NOMO-1 treated with DMSO at 0.1 percent for 48 hours (cell line): Measurements from ENCODE around the gene GIMAP5.

Experiments
- DNase-seq: peaks from one replicate; lab custom pipeline; 2025; ENCODE audit not compliant: unreplicated experiment; lab: John Stamatoyannopoulos, UW

GIMAP5 gene

DNA sequence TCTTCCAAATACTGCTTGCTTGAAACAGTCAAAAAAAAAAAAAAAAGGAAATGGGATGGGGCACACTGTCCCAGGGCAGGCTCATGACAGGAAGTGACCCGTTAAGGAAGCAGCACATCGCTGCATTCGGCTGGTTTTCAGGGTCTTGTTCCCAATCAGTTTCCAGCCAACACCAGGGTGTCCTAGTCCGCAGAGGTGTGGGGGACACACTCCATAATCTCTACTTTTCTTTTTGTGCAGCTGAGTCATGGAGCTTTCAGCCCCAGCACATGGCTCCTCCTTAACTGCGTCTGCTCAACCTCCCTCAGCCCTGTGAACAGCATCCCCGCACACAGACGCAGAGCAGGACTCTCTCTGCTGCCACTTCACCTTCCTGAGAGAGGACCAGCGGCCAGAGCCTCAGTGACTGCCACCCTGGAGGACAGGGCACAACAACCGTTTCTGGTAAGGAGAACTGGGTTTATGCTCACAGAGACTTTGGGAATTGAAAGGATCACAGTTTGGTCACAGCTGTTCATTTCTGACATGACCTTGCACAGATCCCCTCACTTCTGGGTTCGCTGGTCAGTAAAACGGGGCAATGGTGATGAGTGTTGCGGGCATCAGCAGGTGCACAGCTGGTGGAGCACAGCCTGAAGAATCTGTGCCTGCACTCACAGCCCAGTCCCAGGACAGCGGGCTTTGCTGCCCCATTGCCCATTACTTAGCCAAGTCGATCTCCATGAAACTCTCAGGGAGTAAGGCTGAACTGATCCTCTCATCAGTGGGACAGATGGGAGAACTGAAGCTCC, at the start of gene GIMAP5:
TSS of gene GIMAP5 (plus strand) at position 154 of the 791 bp plus-strand sequence. CDS start 3,467 bp downstream, outside the sequence.
- no peak for DNase-seq

DNA sequence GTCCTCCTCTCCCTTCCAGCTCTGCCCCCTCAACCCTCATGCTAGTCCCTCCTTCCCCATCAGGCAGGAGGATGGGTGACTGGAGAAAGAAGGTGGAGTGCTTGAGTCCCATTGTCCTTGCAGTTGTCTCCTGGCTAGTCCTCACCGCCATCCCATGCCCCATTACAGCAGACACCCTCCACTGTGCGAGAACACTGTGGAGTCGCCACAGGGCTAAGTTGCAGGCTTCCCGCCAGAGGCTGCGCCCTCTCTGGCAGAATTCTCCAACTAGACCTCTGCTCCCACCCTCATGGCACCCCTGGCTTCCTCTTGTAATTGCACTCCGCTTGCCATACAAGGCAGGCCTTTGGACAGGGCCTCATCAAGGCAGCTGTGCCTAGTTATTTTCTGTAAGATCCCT, 48.6 kb upstream of the GIMAP5 start:
- no peak for DNase-seq

- DNase-seq = no peak
Observed at GRCh38 chr7:150695654-150696053, 41.6 kb upstream of the GIMAP5 start.

GRCh38 chr7:150703209-150703608, 34.0 kb upstream of the GIMAP5 start:
- no peak for DNase-seq

DNA sequence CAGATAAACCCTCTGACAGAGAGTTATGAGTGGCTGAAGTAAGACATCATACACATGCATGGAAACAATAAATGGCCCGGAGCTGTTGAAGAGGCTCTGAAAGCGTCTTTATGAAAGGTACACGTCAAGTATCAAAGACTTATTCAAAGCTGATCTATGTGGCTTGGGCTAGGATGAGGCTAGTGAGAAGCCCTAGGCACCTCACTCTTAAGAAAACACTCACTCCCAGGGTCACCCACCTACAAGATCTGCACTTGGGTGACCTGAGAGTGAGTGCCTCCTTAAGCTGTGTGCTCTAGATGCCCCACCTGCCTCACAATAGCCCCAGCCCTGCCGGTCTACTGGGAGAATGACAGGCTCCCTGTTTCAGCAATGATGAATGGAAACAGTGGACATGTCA, 21.9 kb upstream of the GIMAP5 start:
- DNase-seq = no peak

- DNase-seq = no peak
Observed at GRCh38 chr7:150715738-150716137, 21.5 kb upstream of the GIMAP5 start.

- peak; percentile 56 for DNase-seq
Observed at GRCh38 chr7:150716368-150716767, 20.9 kb upstream of the GIMAP5 start, which contains the start of gene GIMAP1. Gene GIMAP1, plus strand, starts transcription at chr7:150716613. Its CDS starts 2,435 bp downstream, at chr7:150719048.

- no peak for DNase-seq
Observed at GRCh38 chr7:150716939-150717338, 20.3 kb upstream of the GIMAP5 start.

DNA sequence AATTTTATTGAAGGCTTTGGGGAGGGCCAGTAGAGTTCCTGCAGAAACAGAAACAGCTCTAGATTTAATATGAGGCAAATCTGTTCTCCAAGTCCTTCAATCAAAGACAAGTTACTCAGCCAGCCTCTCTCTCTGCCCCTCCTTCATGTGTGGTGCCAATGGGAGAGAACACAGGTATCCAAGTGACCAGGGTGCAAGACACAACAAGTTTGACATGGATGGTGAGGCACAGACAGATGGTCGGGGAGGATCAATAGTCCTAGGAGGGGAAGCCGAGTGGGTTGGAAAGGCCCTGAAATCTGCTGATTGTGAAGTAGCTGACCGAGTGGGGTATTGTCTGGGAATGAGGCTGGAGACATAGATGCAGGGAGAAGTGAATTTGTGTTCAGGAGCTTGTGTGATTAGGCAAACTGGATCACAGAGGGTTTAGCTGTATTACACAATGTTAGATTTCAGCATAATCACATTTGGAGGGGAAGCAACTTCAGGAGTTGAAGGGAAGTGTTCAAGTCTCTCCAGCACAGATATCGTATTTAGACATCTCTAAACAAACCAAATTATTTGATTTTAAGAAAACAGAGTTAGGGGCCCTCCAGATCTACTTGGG, 19.3 kb upstream of the GIMAP5 start:
- DNase-seq = peak; percentile 49

- DNase-seq = no peak
Observed at GRCh38 chr7:150719436-150719835, 17.8 kb upstream of the GIMAP5 start.

DNA sequence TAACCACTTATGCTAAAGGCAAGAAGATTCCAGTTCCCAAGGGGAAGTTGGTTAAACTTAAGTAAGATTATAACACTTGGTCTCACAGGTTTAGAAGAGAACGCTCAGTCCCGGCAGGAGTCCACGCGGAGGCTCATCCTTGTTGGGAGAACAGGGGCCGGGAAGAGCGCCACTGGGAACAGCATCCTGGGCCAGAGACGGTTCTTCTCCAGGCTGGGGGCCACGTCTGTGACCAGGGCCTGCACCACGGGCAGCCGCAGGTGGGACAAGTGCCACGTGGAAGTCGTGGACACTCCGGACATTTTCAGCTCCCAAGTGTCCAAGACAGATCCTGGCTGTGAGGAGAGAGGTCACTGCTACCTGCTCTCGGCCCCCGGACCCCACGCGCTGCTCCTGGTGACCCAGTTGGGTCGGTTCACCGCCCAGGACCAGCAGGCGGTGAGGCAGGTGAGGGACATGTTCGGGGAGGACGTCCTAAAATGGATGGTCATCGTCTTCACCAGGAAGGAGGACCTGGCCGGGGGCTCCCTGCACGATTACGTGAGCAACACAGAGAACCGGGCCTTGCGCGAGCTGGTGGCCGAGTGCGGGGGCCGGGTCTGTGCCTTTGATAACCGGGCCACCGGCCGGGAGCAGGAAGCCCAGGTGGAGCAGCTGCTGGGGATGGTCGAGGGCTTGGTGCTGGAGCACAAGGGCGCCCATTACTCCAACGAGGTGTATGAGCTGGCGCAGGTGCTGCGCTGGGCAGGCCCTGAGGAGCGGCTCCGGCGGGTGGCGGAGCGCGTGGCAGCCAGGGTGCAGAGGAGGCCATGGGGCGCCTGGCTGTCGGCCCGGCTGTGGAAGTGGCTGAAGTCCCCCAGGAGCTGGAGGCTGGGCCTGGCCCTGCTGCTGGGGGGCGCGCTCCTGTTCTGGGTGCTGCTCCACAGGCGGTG, 17.0 kb upstream of the GIMAP5 start:
- DNase-seq = no peak

DNA sequence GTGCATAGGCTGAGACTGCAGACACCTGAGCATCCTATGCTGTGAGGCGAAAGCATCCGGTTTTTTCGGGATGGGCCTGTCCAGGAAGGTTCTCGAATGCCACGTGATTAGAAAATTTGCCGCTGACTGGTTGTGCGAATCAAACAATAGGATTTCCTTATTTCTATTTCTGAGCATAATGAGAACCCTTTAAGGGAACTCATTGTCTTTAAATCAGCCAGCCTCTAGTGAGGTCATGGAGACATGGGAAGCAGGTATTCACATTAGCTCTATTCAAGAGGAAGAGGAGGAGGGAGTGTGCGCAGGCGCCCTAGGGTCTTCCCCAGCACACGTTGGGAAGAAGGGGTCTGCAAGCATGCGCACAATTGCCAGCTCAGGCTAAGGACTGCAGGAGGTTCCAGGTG, 15.2 kb upstream of the GIMAP5 start:
- no peak for DNase-seq

DNA sequence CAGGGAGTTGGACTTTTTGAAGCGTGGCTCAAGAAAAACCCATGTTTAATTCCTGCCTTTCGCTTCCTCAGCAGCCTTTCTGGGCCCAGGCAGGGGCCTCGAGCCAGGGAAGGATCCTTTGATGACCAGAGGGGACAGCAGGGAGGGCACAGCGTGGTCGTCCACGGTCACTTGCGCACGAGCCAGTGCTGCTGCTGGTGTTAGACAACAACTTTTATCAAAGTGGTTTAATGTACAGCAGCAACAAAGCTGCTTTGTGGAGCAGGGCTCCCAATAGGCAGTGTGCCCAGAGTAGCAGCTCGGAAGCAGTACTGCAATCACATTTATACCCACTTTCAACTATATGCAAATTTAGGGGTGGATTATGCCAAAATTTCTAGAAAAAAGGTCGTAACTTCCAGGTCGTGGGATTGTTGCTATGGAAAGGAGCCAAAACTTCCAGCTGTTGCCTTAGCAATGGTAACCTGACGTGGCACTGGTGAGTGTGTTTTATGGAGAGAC, 14.7 kb upstream of the GIMAP5 start:
- no peak for DNase-seq

- DNase-seq = no peak
Observed at GRCh38 chr7:150723467-150723866, 13.8 kb upstream of the GIMAP5 start.

DNA sequence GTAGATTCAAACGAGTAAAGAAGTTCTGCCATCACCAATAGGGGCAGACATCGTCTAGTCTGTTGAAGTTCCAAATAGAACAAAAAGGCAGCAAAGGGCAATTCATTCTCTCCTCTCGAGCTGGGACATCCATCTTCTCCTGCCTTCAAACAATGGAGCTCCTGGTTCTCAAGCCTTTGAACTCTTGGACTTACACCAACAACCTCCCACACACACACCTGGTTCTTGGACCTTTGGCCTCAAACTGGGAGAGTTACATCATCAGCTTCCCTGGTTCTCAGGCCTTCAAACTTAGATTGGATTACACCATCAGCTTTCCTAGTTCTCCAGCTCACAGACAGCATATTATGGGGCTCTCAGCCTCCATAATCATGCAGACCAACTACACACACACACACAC, 9.8 kb upstream of the GIMAP5 start:
- no peak for DNase-seq

GRCh38 chr7:150728011-150728410, 9.2 kb upstream of the GIMAP5 start:
- DNase-seq = no peak

DNA sequence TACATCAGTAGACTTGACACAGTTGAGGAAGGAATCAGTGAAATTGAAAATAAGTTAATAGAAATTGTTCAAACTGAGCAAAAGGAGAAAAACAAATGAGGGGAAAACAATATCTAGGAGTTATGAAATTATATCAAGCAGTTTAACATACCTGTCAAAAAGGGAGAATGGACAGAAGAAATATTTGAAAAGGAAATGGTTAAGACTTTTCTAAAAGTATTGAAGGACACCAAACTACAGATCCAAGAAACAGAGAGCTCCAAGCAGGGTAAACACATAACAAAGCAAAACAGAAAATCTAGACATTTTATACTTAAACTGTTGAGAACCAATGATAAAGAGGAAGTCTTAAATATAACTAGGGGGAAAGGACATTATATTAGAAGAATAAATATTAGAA, 8.6 kb upstream of the GIMAP5 start:
- DNase-seq = no peak

- DNase-seq = no peak
Observed at GRCh38 chr7:150731916-150732315, 5.3 kb upstream of the GIMAP5 start.

- no peak for DNase-seq
Observed at GRCh38 chr7:150732786-150733481, 4.3 kb upstream of the GIMAP5 start.

DNA sequence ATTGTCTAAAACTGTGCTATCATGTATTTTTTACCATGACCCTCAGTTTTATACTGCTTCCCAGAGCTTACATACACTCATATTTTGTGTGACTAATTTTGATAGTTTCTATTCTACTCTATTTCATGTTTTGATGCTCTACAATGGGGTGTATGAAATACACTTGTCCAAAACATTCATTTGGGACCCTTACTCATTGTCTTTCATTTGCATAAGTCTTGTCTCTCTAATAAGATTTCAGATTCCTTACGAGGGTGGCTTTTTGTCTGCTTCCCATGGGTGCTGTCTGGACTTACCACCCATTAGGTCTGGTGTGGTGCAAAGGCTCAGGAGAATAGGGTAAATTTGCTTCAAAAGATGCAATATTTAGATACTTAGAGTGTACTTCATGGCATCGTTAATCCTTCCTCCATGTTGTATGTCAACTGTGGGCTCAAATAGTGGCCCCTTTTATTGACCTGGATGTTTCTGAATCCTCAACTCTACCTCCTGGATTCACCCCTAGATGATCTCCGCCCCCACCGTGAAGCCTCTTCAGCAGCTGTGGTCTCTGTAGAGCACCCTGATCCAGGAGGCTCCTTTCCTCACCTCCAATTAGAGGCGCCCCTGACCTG, 3.6 kb upstream of the GIMAP5 start:
- DNase-seq = no peak
